K562 (cell line): ENCODE data around the gene ANKRD11. TPM values are rescaled to one million over a fixed set of nuclear protein-coding genes. Genes with fewer than 3 reads are reported as not detected.

Source experiments
- ARNT ChIP-seq, 2 experiments: fragments of 450-650 bp; IDR thresholded peaks; 2 replicates each; pipeline ENCODE4 v1.6.1; 2016; ENCODE audit warnings: mild to moderate bottlenecking in 1 of 2
- CBX8 ChIP-seq: fragments of 200-600 bp; sonication (generic); IDR thresholded peaks from 2 replicates; pipeline ENCODE4 v1.6.1; 2012; ENCODE audit warnings: borderline replicate concordance, mixed run types, low read depth, mild to moderate bottlenecking, moderate library complexity, mixed read lengths, low read length, control low read depth, inconsistent platforms; ENCODE audit not compliant: poor library complexity, severe bottlenecking; ENCODE audit errors: extremely low read depth
- FOXM1 ChIP-seq, 2 experiments: fragments of 450-650 bp in 1 of 2; sonication (generic) in 1 of 2; formaldehyde crosslinking in 1 of 2; IDR thresholded peaks; 2 replicates each; pipeline versions ENCODE4 v1.6.1 to v1.9.0; 2017 to 2022; ENCODE audit warnings: low read depth in 2 of 2, mild to moderate bottlenecking in 2 of 2, missing genetic modification reagents in 1 of 2, moderate library complexity in 1 of 2
- ILF3 ChIP-seq: fragments of 450-650 bp; IDR thresholded peaks from 2 replicates; pipeline ENCODE4 v1.6.1; 2018; ENCODE audit warnings: antibody characterized with exemption, mild to moderate bottlenecking, moderate library complexity, borderline replicate concordance
- NFATC3 ChIP-seq: fragments of 450-650 bp; IDR thresholded peaks from 2 replicates; pipeline ENCODE4 v1.6.1; 2017; ENCODE audit warnings: mild to moderate bottlenecking
- SUPT5H ChIP-seq: fragments of 450-650 bp; IDR thresholded peaks from 2 replicates; pipeline ENCODE4 v1.6.1; 2016
- ZNF589 ChIP-seq: fragments of 200-800 bp; sonication (Bioruptor generic); IDR thresholded peaks from 2 replicates; pipeline ENCODE4 v1.6.1; 2016; ENCODE audit warnings: low read depth, missing genetic modification characterization, missing compliant biosample characterization
- polyA plus RNA-seq, 8 experiments: library from polyadenylated mRNA; depleted of rRNA in 4 of 8; stranded (reverse) in 5 of 8; unstranded in 3 of 8; fragments of >200 nt; fragmentation: Nextera tagmentation in 2 of 8; fragmentation: Illumina TruSeq in 1 of 8; extraction: Ambion mirVana in 2 of 8; extraction: Trizol in 1 of 8; gene quantifications; 2 replicates each; pipeline versions ENCODE4 v1.2.1 to v1.2.3, GENCODE V29; 2011 to 2014; ENCODE audit warnings: inconsistent platforms in 1 of 8, missing spikeins in 1 of 8
- total RNA-seq, 7 experiments: library from RNA; depleted of rRNA in 6 of 7; stranded (reverse); fragments of >200 nt in 6 of 7; fragmentation: Illumina TruSeq in 2 of 7; extraction: Trizol in 2 of 7; gene quantifications; 2 replicates each; pipeline versions ENCODE4 v1.2.1 to v1.2.3, GENCODE V29; 2011 to 2021; ENCODE audit warnings: low replicate concordance in 1 of 7
- TF ChIP-seq, protein P1 (sequence below): fragments of 450-650 bp; IDR thresholded peaks from 2 replicates; pipeline ENCODE4 v1.6.1; 2018; ENCODE audit not compliant: partially characterized antibody
- TF ChIP-seq, protein P2 (sequence below): conservative IDR thresholded peaks from 2 replicates; pipeline ENCODE4 v1.6.1; 2011; ENCODE audit warnings: low read depth, mild to moderate bottlenecking, low read length; ENCODE audit not compliant: control insufficient read depth
- TF ChIP-seq, protein P3 (sequence below): fragments of 250-450 bp; sonication (Bioruptor Pico); IDR thresholded peaks from 2 replicates; pipeline ENCODE4 v1.4.0; 2020; ENCODE audit warnings: mild to moderate bottlenecking
- TF ChIP-seq, protein P4 (sequence below), 3 experiments: IDR thresholded peaks in 2 of 3; conservative IDR thresholded peaks in 1 of 3; 2 replicates each; pipeline ENCODE4 v1.5.1; 2011 to 2012; ENCODE audit warnings: low read length in 3 of 3, mild to moderate bottlenecking in 3 of 3, control low read depth in 2 of 3, improper control_type of control experiment in 1 of 3, inconsistent platforms in 1 of 3, low read depth in 1 of 3, mixed read lengths in 1 of 3, moderate library complexity in 1 of 3; ENCODE audit not compliant: insufficient read depth in 2 of 3

Gene ANKRD11
- total and polyA plus RNA-seq, 9 of the 15 experiments (the other 6 are each of a cell fraction or from before 2014, with no cell fraction given) = 4.7 to 126 (median 31.7) TPM

DNA sequence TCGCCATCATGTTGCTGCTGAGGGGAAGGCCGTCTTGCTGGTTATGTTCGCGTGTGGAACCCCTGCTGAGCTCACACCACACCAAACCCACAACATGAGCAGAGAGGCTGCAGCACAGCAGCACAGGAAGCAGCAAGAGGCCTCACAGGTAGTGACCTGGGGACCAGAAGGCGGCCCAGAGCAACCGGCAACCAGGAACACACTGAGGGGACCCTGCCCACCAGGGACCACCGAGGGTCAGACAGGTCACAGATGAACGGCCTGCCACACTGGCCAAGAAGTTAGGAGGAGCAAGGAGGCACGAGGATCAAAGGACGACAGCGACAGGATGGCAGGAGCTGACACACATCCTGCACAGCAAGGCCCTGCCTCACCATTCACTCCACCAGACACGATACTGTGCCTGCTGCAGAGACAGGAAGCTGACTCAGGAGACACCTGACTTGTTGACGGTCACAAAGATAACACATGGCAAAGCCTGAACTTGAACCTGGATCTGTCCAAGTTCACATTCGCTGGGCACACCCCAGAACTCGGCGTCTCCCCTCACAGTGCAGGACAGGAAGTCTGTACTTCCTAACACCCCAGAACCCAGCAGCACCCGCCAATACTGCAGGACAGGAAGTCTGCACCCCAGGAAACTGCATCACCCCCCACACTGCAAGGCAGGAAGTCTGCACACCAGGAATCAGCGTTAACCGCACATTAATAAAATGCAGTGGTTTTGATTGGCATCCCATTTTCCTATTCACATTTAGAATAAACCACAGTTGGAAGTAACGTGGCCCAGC, 174.4 kb downstream of the ANKRD11 start (continued):
- TF ChIP-seq ARNT (IDR thresholded peaks at IDR 0.05) (no peak), CBX8 (no peak), FOXM1 (IDR thresholded peaks at IDR 0.05; ENCODE audit: low read depth) (no peak), FOXM1 (CRISPR knock-in tag; IDR thresholded peaks at IDR 0.05; ENCODE audit: low read depth) (no peak), ILF3 (no peak), SUPT5H (no peak), NFATC3 (no peak), ZNF589 (0 out of 2 replicates have a peak, but pooled peaks have one; percentile 38)
- TF ChIP-seq, protein P1, sequence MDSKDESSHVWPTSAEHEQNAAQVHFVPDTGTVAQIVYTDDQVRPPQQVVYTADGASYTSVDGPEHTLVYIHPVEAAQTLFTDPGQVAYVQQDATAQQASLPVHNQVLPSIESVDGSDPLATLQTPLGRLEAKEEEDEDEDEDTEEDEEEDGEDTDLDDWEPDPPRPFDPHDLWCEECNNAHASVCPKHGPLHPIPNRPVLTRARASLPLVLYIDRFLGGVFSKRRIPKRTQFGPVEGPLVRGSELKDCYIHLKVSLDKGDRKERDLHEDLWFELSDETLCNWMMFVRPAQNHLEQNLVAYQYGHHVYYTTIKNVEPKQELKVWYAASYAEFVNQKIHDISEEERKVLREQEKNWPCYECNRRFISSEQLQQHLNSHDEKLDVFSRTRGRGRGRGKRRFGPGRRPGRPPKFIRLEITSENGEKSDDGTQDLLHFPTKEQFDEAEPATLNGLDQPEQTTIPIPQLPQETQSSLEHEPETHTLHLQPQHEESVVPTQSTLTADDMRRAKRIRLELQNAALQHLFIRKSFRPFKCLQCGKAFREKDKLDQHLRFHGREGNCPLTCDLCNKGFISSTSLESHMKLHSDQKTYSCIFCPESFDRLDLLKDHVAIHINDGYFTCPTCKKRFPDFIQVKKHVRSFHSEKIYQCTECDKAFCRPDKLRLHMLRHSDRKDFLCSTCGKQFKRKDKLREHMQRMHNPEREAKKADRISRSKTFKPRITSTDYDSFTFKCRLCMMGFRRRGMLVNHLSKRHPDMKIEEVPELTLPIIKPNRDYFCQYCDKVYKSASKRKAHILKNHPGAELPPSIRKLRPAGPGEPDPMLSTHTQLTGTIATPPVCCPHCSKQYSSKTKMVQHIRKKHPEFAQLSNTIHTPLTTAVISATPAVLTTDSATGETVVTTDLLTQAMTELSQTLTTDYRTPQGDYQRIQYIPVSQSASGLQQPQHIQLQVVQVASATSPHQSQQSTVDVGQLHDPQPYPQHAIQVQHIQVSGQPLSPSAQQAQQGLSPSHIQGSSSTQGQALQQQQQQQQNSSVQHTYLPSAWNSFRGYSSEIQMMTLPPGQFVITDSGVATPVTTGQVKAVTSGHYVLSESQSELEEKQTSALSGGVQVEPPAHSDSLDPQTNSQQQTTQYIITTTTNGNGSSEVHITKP = no peak
- TF ChIP-seq, protein P2, sequence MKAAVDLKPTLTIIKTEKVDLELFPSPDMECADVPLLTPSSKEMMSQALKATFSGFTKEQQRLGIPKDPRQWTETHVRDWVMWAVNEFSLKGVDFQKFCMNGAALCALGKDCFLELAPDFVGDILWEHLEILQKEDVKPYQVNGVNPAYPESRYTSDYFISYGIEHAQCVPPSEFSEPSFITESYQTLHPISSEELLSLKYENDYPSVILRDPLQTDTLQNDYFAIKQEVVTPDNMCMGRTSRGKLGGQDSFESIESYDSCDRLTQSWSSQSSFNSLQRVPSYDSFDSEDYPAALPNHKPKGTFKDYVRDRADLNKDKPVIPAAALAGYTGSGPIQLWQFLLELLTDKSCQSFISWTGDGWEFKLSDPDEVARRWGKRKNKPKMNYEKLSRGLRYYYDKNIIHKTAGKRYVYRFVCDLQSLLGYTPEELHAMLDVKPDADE = no peak
- TF ChIP-seq, protein P3, sequence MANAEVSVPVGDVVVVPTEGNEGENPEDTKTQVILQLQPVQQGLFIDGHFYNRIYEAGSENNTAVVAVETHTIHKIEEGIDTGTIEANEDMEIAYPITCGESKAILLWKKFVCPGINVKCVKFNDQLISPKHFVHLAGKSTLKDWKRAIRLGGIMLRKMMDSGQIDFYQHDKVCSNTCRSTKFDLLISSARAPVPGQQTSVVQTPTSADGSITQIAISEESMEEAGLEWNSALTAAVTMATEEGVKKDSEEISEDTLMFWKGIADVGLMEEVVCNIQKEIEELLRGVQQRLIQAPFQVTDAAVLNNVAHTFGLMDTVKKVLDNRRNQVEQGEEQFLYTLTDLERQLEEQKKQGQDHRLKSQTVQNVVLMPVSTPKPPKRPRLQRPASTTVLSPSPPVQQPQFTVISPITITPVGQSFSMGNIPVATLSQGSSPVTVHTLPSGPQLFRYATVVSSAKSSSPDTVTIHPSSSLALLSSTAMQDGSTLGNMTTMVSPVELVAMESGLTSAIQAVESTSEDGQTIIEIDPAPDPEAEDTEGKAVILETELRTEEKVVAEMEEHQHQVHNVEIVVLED (CRISPR knock-in tag) = no peak
- TF ChIP-seq, protein P4, sequence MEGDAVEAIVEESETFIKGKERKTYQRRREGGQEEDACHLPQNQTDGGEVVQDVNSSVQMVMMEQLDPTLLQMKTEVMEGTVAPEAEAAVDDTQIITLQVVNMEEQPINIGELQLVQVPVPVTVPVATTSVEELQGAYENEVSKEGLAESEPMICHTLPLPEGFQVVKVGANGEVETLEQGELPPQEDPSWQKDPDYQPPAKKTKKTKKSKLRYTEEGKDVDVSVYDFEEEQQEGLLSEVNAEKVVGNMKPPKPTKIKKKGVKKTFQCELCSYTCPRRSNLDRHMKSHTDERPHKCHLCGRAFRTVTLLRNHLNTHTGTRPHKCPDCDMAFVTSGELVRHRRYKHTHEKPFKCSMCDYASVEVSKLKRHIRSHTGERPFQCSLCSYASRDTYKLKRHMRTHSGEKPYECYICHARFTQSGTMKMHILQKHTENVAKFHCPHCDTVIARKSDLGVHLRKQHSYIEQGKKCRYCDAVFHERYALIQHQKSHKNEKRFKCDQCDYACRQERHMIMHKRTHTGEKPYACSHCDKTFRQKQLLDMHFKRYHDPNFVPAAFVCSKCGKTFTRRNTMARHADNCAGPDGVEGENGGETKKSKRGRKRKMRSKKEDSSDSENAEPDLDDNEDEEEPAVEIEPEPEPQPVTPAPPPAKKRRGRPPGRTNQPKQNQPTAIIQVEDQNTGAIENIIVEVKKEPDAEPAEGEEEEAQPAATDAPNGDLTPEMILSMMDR (IDR thresholded peaks at IDR 0.05 in 2 of 3, conservative IDR thresholded peaks at IDR 0.05 in 1 of 3; ENCODE audit: insufficient read depth in 2 of 3, low read depth in 1 of 3, low read length in 3 of 3) = no peak
